ENCODE measurements around the gene KIF26A.

KIF26A gene

GRCh38 chr14:104183796-104184195 is 45.4 kb downstream of the KIF26A start:
- no peaks in the 10 kb centered on the region for H3K9me2 ChIP-seq (ENCODE audit: low read depth, low read length)
- no peaks in the 10 kb centered on the region for H3K79me2 ChIP-seq (ENCODE audit: insufficient read depth, low read length)
- no peaks in the 10 kb centered on the region for H3F3A ChIP-seq (ENCODE audit: insufficient read depth, low read length)
- TF ChIP-seq CTCF (IDR thresholded peaks at IDR 0.05; ENCODE audit: low read length) (no peak), EZH2 (IDR thresholded peaks at IDR 0.05; ENCODE audit: borderline replicate concordance, low read length) (no peak)
- no peak overlapping the region for H3K4me2 ChIP-seq (ENCODE audit: low read length)
- H3K36me3 ChIP-seq (ENCODE audit: insufficient read depth, low read length) = no peaks in the 10 kb centered on the region
- H3K27me3 ChIP-seq (ENCODE audit: insufficient read depth, low read length) = no peaks in the 10 kb centered on the region
- H3K9ac ChIP-seq (ENCODE audit: low read length) = no peak overlapping the region
- no peak overlapping the region for H3K27ac ChIP-seq (ENCODE audit: low read depth, low read length, poor library complexity, severe bottlenecking)
- no peaks in the 10 kb centered on the region for H3K4me1 ChIP-seq (ENCODE audit: insufficient read depth, low read length, severe bottlenecking)
- H3K4me3 ChIP-seq (ENCODE audit: low read depth, low read length, poor library complexity, severe bottlenecking) = no peak overlapping the region
- H2AFZ ChIP-seq (ENCODE audit: low read length) = no peak overlapping the region
- H3K9me3 ChIP-seq (ENCODE audit: low read length) = no peaks in the 10 kb centered on the region
- no peaks in the 10 kb centered on the region for H4K20me1 ChIP-seq (ENCODE audit: insufficient read depth, low read length)

GRCh38 chr14:104184506-104184905 is 46.1 kb downstream of the KIF26A start:
- Histone ChIP-seq H3F3A (ENCODE audit: insufficient read depth, low read length) (no peaks in the 10 kb centered on the region), H3K9ac (ENCODE audit: low read length) (no peak overlapping the region), H4K20me1 (ENCODE audit: insufficient read depth, low read length) (no peaks in the 10 kb centered on the region), H3K4me2 (ENCODE audit: low read length) (no peak overlapping the region), H3K36me3 (ENCODE audit: insufficient read depth, low read length) (no peaks in the 10 kb centered on the region), H3K27me3 (ENCODE audit: insufficient read depth, low read length) (no peaks in the 10 kb centered on the region; the same call in 1 of the 2 replicates), H3K79me2 (ENCODE audit: insufficient read depth, low read length) (no peaks in the 10 kb centered on the region), H3K9me2 (ENCODE audit: low read depth, low read length) (no peaks in the 10 kb centered on the region), H3K4me1 (ENCODE audit: insufficient read depth, low read length, severe bottlenecking) (no peaks in the 10 kb centered on the region), H3K27ac (ENCODE audit: low read depth, low read length, poor library complexity, severe bottlenecking) (no peak overlapping the region), H2AFZ (ENCODE audit: low read length) (no peak overlapping the region), H3K4me3 (ENCODE audit: low read depth, low read length, poor library complexity, severe bottlenecking) (no peak overlapping the region), H3K9me3 (ENCODE audit: low read length) (no peaks in the 10 kb centered on the region)
- TF ChIP-seq CTCF (IDR thresholded peaks at IDR 0.05; ENCODE audit: low read length) = no peak
- TF ChIP-seq EZH2 (IDR thresholded peaks at IDR 0.05; ENCODE audit: borderline replicate concordance, low read length) = no peak

- no peaks in the 10 kb centered on the region; the same call in 1 of the 2 replicates for H3K27me3 ChIP-seq (ENCODE audit: insufficient read depth, low read length)
These were observed 46.6 kb downstream of the KIF26A start for GRCh38 chr14:104184911-104185499.

More at GRCh38 chr14:104184911-104185499, 46.6 kb downstream of the KIF26A start:
- Histone ChIP-seq H3K36me3 (ENCODE audit: insufficient read depth, low read length) (no peaks in the 10 kb centered on the region), H3K9me3 (ENCODE audit: low read length) (no peaks in the 10 kb centered on the region), H3F3A (ENCODE audit: insufficient read depth, low read length) (no peaks in the 10 kb centered on the region), H4K20me1 (ENCODE audit: insufficient read depth, low read length) (no peaks in the 10 kb centered on the region), H3K9me2 (ENCODE audit: low read depth, low read length) (no peaks in the 10 kb centered on the region), H3K4me3 (ENCODE audit: low read depth, low read length, poor library complexity, severe bottlenecking) (no peak overlapping the region), H2AFZ (ENCODE audit: low read length) (no peak overlapping the region), H3K9ac (ENCODE audit: low read length) (no peak overlapping the region), H3K4me1 (ENCODE audit: insufficient read depth, low read length, severe bottlenecking) (no peaks in the 10 kb centered on the region), H3K4me2 (ENCODE audit: low read length) (no peak overlapping the region), H3K27ac (ENCODE audit: low read depth, low read length, poor library complexity, severe bottlenecking) (no peak overlapping the region), H3K79me2 (ENCODE audit: insufficient read depth, low read length) (no peaks in the 10 kb centered on the region)
- TF ChIP-seq CTCF (IDR thresholded peaks at IDR 0.05; ENCODE audit: low read length) (no peak), EZH2 (IDR thresholded peaks at IDR 0.05; ENCODE audit: borderline replicate concordance, low read length) (no peak)

Data from OCI-LY1 (cell line).